NCI-H69 (cell line): Measurements from ENCODE around the gene MAPK1.
"Not testable (repeated sequence)": the region's sequence is repeated elsewhere in the genome, so short reads cannot be mapped to it uniquely, and the experiment has no call there.

Experiments
- DNase-seq: peaks from one replicate; lab custom pipeline; 2025; lab: John Stamatoyannopoulos, UW

The MAPK1 gene

GRCh38 chr22:21845558-21846453, 21.6 kb downstream of the MAPK1 start:
- no peak for DNase-seq

GRCh38 chr22:21842946-21843345, 24.5 kb downstream of the MAPK1 start:
- no peak for DNase-seq

GRCh38 chr22:21841422-21841821, 26.0 kb downstream of the MAPK1 start:
- no peak for DNase-seq

DNA sequence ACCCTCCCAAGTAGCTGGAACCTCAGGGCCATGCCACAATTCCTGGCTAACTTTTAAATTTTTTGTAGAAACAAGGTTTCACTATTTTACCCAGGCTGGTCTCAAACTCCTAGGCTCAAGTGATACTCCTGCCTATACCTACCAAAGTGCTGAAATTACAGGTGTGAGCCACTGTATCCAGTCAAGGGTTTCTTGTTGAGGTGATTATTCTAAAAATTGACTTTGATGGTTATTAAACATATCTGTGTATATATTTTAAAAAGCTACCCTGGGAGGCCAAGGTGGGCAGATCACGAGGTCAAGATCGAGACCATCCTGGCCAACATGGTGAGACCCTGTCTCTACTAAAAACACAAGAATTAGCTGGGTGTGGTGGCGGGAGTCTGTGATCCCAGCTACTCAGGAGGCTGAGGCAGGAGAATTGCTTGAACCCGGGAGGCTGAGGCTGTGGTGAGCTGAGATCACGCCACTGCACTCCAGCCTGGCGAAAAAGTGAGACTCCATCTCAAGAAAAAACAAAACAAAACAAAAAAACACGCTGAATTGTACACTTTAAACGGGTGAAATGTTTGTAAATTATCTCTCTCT, 27.1 kb downstream of the MAPK1 start:
- no peak for DNase-seq

DNA sequence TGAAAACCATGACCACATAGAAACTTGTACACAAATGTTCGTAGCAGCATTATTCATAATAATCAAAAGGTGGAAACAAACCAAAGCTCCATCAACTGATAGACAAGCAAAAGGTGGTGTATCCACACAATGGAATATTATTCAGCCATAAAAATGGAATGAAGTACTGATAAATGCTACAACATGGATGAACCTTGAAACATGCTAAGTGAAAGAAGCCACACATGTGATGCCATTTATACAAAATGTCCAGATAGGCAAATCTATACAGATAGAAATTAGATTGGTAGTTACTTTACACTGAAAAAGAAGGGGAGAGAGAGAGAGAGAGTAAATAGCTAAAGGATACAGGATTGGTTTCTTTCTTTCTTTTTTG, 27.7 kb downstream of the MAPK1 start:
- DNase-seq, result no peak

- DNase-seq, result not testable (repeated sequence)
These were observed 28.2 kb downstream of the MAPK1 start for GRCh38 chr22:21839104-21839764.

DNA sequence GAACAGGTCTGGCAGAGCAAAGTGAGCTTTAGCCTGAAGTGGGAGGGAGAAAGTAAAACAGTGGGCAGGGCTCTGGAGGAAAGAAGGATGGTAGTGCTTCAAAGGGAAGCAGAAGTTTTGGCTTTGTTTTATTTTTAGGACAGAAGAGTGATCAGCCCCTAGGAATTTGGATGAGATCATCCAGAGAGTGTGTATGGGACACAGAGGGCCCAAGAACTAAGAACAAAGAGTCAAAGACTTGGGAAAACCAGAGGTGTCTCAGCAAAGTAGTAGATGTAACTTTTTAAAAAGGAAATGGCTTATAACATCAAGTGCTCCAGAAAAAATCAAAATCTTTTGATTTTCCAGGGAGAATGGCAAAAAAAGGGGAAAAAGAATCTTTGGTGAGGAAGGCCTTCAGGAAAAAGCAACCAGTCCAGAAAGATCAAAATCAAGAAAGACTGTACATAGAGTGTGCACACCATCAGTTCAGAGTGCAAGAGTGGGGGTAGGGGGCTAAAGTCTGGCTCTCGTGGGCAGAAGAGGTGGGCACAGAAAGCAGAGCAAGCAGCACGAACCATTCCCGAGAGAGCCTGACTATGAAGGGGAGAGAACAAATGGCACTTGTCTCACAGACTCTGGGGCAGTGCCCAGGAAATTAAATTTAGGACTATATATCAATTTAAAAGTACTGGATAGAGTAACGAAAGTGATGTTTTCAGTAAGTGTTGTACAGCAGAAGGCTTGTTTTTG, 30.0 kb downstream of the MAPK1 start:
- DNase-seq, result no peak

DNA sequence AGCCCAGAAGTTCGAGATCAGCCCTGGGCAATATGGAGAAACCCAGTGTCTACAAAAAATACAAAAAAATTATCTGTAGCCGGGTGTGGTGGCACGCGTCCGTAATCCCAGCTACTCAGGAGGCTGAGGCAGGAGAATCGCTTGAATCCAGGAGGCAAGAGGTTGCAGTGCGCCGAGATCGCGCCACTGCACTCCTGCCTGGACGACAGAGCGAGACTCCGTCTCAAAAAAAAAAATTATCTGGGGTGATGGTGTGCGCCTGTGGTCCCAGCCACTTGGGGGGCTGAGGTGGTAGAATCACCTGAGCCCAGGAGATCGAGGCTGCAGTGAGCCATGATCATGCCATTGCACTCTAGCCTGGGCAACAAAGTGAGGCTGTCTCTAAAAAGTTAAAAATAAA, 31.0 kb downstream of the MAPK1 start:
- not testable (repeated sequence) for DNase-seq

GRCh38 chr22:21835378-21835777, 32.1 kb downstream of the MAPK1 start:
- DNase-seq, result no peak

DNA sequence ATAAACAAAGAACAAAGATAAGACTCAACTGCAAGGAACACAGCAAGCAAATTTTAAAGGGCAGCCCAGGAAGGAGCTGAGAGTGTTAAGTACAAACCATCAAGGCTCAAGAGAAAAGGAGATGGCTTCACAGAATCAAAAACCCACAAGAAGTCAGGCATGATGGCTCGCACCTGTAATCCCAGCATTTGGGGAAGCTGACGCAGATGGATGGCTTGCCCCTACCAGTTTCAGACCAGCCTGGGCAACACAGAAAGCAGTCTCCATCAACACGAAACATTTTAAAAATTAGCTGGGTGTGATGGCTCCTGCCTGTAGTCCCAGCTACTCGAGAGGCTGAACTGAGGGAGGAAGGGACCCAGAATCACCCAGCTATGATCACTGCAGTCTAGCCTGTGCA, 32.6 kb downstream of the MAPK1 start:
- no peak for DNase-seq

DNA sequence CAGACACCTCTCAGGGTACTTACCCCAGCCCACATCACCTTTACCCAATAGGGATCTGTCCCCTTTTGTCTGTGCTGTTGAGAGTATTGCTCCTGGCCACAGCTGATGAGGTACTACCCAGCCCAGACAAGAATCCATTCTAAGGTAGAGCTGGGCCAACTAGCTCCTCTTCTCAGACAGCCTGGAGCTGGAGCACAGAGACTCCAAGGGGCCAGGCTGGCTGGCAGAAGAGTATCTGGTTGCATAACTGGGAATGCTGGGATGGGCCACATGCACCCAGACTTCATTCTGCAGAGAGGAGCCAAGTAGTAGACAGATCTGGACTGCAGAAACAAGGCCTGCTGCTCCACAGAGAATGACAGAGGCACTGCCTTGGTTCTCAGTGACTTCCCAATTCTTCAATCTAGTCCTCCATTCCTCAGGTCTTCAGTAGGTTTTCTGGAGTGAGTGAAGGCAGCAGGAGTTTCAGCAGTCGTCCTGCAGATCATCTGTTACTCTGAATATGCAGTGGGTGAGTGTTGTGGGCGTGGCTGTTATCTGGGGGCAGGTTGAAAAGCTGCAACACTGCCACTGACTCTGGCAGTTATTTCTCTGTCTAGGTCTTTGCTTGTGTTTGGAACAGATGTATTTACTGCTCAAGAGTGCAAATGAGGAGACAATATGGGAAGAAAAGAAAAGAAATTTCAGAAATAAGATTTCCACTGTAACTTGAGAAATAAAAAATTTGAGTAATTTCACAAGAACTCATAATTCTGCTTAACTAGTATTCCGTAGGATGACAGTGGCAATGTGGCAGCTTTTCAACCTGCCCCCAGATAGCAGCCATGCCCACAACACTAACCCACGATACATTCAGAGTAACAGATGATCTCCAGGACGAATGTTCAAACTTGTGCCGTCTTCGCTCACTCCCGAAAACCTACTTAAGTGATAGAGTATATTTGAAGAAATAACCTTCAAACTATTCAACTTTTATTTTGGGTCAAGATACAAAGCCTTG, 34.9 kb downstream of the MAPK1 start:
- no peak for DNase-seq

- no peak for DNase-seq
These were observed 37.9 kb downstream of the MAPK1 start for GRCh38 chr22:21829523-21829922.

- no peak for DNase-seq
These were observed 39.2 kb downstream of the MAPK1 start for GRCh38 chr22:21828268-21828638.

DNA sequence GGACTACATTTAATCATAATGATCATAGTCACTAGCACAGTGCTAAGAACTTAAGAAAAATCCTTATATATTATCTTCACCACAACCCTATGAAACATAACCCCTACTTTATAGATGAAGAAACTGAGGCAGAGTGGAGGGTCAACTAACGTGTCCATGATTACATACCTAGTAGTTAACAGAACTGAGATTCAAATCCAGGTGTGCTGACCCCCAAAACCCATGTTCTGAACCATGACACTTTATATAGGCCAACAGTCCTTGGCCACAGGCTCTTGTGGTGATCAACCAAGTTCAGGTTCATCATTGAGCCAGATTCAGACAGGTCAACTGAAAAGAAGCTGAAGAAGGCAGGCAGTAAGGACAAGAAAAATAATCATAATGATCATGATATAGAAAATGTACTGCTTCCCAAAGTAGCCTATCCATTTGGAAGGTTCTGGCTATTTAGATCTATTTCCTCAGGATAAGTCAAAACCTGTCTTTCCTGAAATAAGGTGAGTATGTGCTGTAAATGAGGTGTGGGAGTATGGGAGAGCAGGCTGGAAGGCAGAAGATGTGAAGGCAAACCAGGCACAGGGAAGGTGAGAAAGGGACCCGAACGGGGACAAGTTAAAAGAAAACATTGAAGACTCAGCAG, 39.7 kb downstream of the MAPK1 start:
- DNase-seq, result no peak

DNA sequence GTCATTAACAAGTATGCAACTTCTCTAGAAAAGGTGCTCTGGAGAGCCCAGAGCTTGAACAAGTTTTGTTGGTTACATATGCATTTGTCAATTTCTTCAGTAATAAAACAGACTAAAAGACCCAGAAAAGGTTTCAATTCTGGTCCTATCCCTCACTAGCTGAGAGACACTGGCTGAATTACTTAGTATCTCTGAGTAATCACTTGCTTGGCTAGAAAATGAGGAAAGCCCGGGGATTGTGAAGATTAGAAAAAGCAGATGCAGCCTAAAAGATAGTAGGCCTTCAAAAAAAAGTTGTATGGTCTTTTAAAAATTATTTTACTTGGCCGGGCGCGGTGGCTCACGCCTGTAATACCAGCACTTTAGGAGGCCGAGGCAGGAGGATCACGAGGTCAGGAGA, 41.2 kb downstream of the MAPK1 start:
- no peak for DNase-seq

DNA sequence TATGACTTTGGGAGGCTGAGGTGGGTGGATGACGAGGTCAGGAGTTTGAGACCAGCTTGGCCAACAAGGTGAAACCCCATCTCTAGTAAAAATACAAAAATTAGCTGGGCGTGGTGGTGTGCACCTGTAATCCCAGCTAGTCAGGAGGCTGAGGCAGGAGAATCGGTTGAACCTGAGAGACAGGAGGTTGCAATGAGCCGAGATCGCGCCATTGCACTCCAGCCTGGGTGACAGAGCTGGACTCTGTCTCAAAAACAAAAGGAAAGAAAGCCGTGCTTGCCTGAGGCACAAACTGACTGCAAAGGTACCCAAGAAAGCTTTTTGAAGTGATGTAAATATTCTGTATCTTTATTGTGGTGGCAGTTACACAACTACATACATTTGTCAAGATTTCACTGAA, 42.5 kb downstream of the MAPK1 start:
- DNase-seq, result not testable (repeated sequence)

DNA sequence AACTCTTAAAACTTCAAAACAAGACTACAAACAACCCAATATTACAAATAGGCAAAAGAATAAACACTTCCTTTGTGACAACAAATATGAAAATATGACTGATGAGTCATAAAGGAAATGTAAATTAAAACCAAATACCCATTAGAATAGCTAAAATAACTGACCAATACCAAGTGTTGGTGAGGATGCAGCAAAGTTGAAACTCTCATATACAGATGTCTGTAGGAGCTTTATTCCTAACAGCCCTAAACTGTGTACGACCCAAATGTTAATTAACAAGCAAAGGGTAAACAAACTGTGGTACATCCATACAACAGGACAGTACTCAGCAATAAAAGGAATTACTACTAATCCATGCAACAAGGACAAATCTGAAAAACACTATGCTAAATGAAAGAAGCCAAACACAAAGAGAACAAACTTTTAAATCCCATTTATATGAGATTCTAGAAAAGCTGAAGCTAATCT, 43.0 kb downstream of the MAPK1 start:
- no peak for DNase-seq

GRCh38 chr22:21823740-21824444, 43.6 kb downstream of the MAPK1 start:
- no peak for DNase-seq

- no peak for DNase-seq
These were observed 48.2 kb downstream of the MAPK1 start for GRCh38 chr22:21819183-21819770.
